Vagina (tissue), 2 donors: Measurements from ENCODE around the gene LRRFIP1.

ENCODE experiments used
- CTCF ChIP-seq, 3 experiments: fragments of 450-650 bp in 2 of 3; fragments of 200-600 bp in 1 of 3; sonication (generic) in 1 of 3; IDR thresholded peaks; one replicate each; pipeline ENCODE4 v1.5.1; 2017 to 2019; ENCODE audit warnings: antibody characterized with exemption in 3 of 3, mild to moderate bottlenecking in 2 of 3, moderate library complexity in 2 of 3
- POLR2A ChIP-seq, 2 donors: fragments of 450-650 bp; IDR thresholded peaks; one replicate each; pipeline ENCODE4 v1.6.1; 2017; ENCODE audit warnings: antibody characterized with exemption in 2 of 2, mild to moderate bottlenecking in 2 of 2, moderate library complexity in 2 of 2

- TF ChIP-seq POLR2A (IDR thresholded peaks at IDR 0.05) (no peak), CTCF (IDR thresholded peaks at IDR 0.05) (no peak)
These were observed 34.5 kb downstream of the LRRFIP1 start for GRCh38 chr2:237661799-237662328.
